ENCODE data around the gene ZBTB40.

ZBTB40 gene

GRCh38 chr1:22417466-22417865 is 34.2 kb upstream of the ZBTB40 start:
- H3K4me1 ChIP-seq (ENCODE audit: insufficient read depth, low read length), result peaks cover 5% of the 10 kb centered on the region
- no peaks in the 10 kb centered on the region for H3K9me3 ChIP-seq (ENCODE audit: control insufficient read depth, insufficient read depth, low read length)
- no peak overlapping the region for H3K9ac ChIP-seq (ENCODE audit: low read depth, low read length)
- no peaks in the 10 kb centered on the region for H3K36me3 ChIP-seq (ENCODE audit: insufficient read depth, low read length)

- H3K9me3 ChIP-seq (ENCODE audit: control insufficient read depth, insufficient read depth, low read length), result no peaks in the 10 kb centered on the region
- no peaks in the 10 kb centered on the region for H3K36me3 ChIP-seq (ENCODE audit: insufficient read depth, low read length)
- peaks cover 5% of the 10 kb centered on the region for H3K4me1 ChIP-seq (ENCODE audit: insufficient read depth, low read length)
- H3K9ac ChIP-seq (ENCODE audit: low read depth, low read length), result no peak overlapping the region
These were observed 33.3 kb upstream of the ZBTB40 start for GRCh38 chr1:22418312-22418711.

GRCh38 chr1:22418933-22419382 is 32.7 kb upstream of the ZBTB40 start:
- no peak overlapping the region for H3K9ac ChIP-seq (ENCODE audit: low read depth, low read length)
- no peaks in the 10 kb centered on the region for H3K9me3 ChIP-seq (ENCODE audit: control insufficient read depth, insufficient read depth, low read length)
- no peaks in the 10 kb centered on the region for H3K36me3 ChIP-seq (ENCODE audit: insufficient read depth, low read length)
- peaks cover 5% of the 10 kb centered on the region for H3K4me1 ChIP-seq (ENCODE audit: insufficient read depth, low read length)

GRCh38 chr1:22420455-22421053 is 31.1 kb upstream of the ZBTB40 start:
- H3K36me3 ChIP-seq (ENCODE audit: insufficient read depth, low read length), result no peaks in the 10 kb centered on the region
- no peak overlapping the region for H3K9ac ChIP-seq (ENCODE audit: low read depth, low read length)
- no peaks in the 10 kb centered on the region for H3K9me3 ChIP-seq (ENCODE audit: control insufficient read depth, insufficient read depth, low read length)
- H3K4me1 ChIP-seq (ENCODE audit: insufficient read depth, low read length), result peaks cover 5% of the 10 kb centered on the region

- H3K9ac ChIP-seq (ENCODE audit: low read depth, low read length), result no peak overlapping the region
- no peaks in the 10 kb centered on the region for H3K4me1 ChIP-seq (ENCODE audit: insufficient read depth, low read length)
- H3K9me3 ChIP-seq (ENCODE audit: control insufficient read depth, insufficient read depth, low read length), result no peaks in the 10 kb centered on the region
- no peaks in the 10 kb centered on the region for H3K36me3 ChIP-seq (ENCODE audit: insufficient read depth, low read length)
These were observed 24.9 kb upstream of the ZBTB40 start for GRCh38 chr1:22426781-22427180.

- Histone ChIP-seq H3K4me1 (ENCODE audit: insufficient read depth, low read length) (no peaks in the 10 kb centered on the region), H3K9me3 (ENCODE audit: control insufficient read depth, insufficient read depth, low read length) (no peaks in the 10 kb centered on the region), H3K36me3 (ENCODE audit: insufficient read depth, low read length) (no peaks in the 10 kb centered on the region), H3K9ac (ENCODE audit: low read depth, low read length) (peak overlapping the region; percentile 58; the same call in 1 of the 2 replicates)
These were observed 23.0 kb upstream of the ZBTB40 start for GRCh38 chr1:22428672-22429071.

- no peaks in the 10 kb centered on the region for H3K4me1 ChIP-seq (ENCODE audit: insufficient read depth, low read length)
- H3K36me3 ChIP-seq (ENCODE audit: insufficient read depth, low read length), result no peaks in the 10 kb centered on the region
- no peak overlapping the region for H3K9ac ChIP-seq (ENCODE audit: low read depth, low read length)
- no peaks in the 10 kb centered on the region for H3K9me3 ChIP-seq (ENCODE audit: control insufficient read depth, insufficient read depth, low read length)
These were observed 19.7 kb upstream of the ZBTB40 start for GRCh38 chr1:22431965-22432364.

GRCh38 chr1:22434717-22435116 is 16.9 kb upstream of the ZBTB40 start:
- H3K36me3 ChIP-seq (ENCODE audit: insufficient read depth, low read length), result no peaks in the 10 kb centered on the region
- no peak overlapping the region for H3K9ac ChIP-seq (ENCODE audit: low read depth, low read length)
- no peaks in the 10 kb centered on the region for H3K4me1 ChIP-seq (ENCODE audit: insufficient read depth, low read length)
- H3K9me3 ChIP-seq (ENCODE audit: control insufficient read depth, insufficient read depth, low read length), result peaks cover 3% of the 10 kb centered on the region; the same call in 1 of the 2 replicates

GRCh38 chr1:22436948-22437347 is 14.7 kb upstream of the ZBTB40 start:
- H3K9me3 ChIP-seq (ENCODE audit: control insufficient read depth, insufficient read depth, low read length), result peaks cover 12% of the 10 kb centered on the region; the same call in 1 of the 2 replicates
- H3K9ac ChIP-seq (ENCODE audit: low read depth, low read length), result no peak overlapping the region
- H3K36me3 ChIP-seq (ENCODE audit: insufficient read depth, low read length), result no peaks in the 10 kb centered on the region
- no peaks in the 10 kb centered on the region for H3K4me1 ChIP-seq (ENCODE audit: insufficient read depth, low read length)

GRCh38 chr1:22437573-22437972 is 14.1 kb upstream of the ZBTB40 start:
- H3K36me3 ChIP-seq (ENCODE audit: insufficient read depth, low read length), result no peaks in the 10 kb centered on the region
- peaks cover 3% of the 10 kb centered on the region; the same call in 1 of the 2 replicates for H3K4me1 ChIP-seq (ENCODE audit: insufficient read depth, low read length)
- no peak overlapping the region for H3K9ac ChIP-seq (ENCODE audit: low read depth, low read length)
- H3K9me3 ChIP-seq (ENCODE audit: control insufficient read depth, insufficient read depth, low read length), result peaks cover 12% of the 10 kb centered on the region; the same call in 1 of the 2 replicates

GRCh38 chr1:22440582-22440981 is 11.1 kb upstream of the ZBTB40 start:
- Histone ChIP-seq H3K36me3 (ENCODE audit: insufficient read depth, low read length) (no peaks in the 10 kb centered on the region), H3K9me3 (ENCODE audit: control insufficient read depth, insufficient read depth, low read length) (peaks cover 20% of the 10 kb centered on the region), H3K4me1 (ENCODE audit: insufficient read depth, low read length) (peaks cover 10% of the 10 kb centered on the region), H3K9ac (ENCODE audit: low read depth, low read length) (no peak overlapping the region)

GRCh38 chr1:22442212-22442894 is 9.3 kb upstream of the ZBTB40 start:
- Histone ChIP-seq H3K9me3 (ENCODE audit: control insufficient read depth, insufficient read depth, low read length) (peaks cover 20% of the 10 kb centered on the region), H3K9ac (ENCODE audit: low read depth, low read length) (no peak overlapping the region), H3K36me3 (ENCODE audit: insufficient read depth, low read length) (no peaks in the 10 kb centered on the region), H3K4me1 (ENCODE audit: insufficient read depth, low read length) (peaks cover 13% of the 10 kb centered on the region)

- Histone ChIP-seq H3K9ac (ENCODE audit: low read depth, low read length) (peak overlapping the region; percentile 13; the same call in 1 of the 2 replicates), H3K4me1 (ENCODE audit: insufficient read depth, low read length) (peaks cover 18% of the 10 kb centered on the region), H3K36me3 (ENCODE audit: insufficient read depth, low read length) (no peaks in the 10 kb centered on the region), H3K9me3 (ENCODE audit: control insufficient read depth, insufficient read depth, low read length) (peaks cover 20% of the 10 kb centered on the region)
These were observed 8.3 kb upstream of the ZBTB40 start for GRCh38 chr1:22443332-22443731.

- H3K4me1 ChIP-seq (ENCODE audit: insufficient read depth, low read length), result peaks cover 18% of the 10 kb centered on the region
These were observed 6.8 kb upstream of the ZBTB40 start for GRCh38 chr1:22444856-22445255.

GRCh38 chr1:22447621-22448111 is 4.0 kb upstream of the ZBTB40 start:
- Histone ChIP-seq H3K9ac (ENCODE audit: low read depth, low read length) (no peak overlapping the region), H3K4me1 (ENCODE audit: insufficient read depth, low read length) (peaks cover 22% of the 10 kb centered on the region), H3K36me3 (ENCODE audit: insufficient read depth, low read length) (no peaks in the 10 kb centered on the region), H3K9me3 (ENCODE audit: control insufficient read depth, insufficient read depth, low read length) (peaks cover 8% of the 10 kb centered on the region)

More at GRCh38 chr1:22444856-22445255, 6.8 kb upstream of the ZBTB40 start:
- H3K36me3 ChIP-seq (ENCODE audit: insufficient read depth, low read length), result no peaks in the 10 kb centered on the region
- H3K9ac ChIP-seq (ENCODE audit: low read depth, low read length), result no peak overlapping the region
- peaks cover 17% of the 10 kb centered on the region for H3K9me3 ChIP-seq (ENCODE audit: control insufficient read depth, insufficient read depth, low read length)
